Measurements from ENCODE around the gene ATP4A. TPM values are rescaled to one million over a fixed set of nuclear protein-coding genes. Genes with fewer than 3 reads are reported as not detected.
"Not testable (repeated sequence)": the region's sequence is repeated elsewhere in the genome, so short reads cannot be mapped to it uniquely, and the experiment has no call there.

ATP4A gene
- total RNA-seq, 2 donors from 2014 or later = 8.2 TPM; not detected in 1

- WGBS, 2 donors = 70 to 78% methylated on average over 2 of the region's 2 CpGs
- ATAC-seq (no peak), DNase-seq (no peak)
- intact Hi-C loops (cut with DNase I) = no loop called here
- no peak for TF ChIP-seq POLR2A (IDR thresholded peaks at IDR 0.05)
- TF ChIP-seq CTCF (IDR thresholded peaks at IDR 0.05) = no peak
- H3K27me3 ChIP-seq = no peaks in the 10 kb centered on the region
- peaks cover 11% of the 10 kb centered on the region for H3K4me1 ChIP-seq
- H3K4me3 ChIP-seq = no peak overlapping the region
- no peaks in the 10 kb centered on the region for H3K9me3 ChIP-seq
- no peaks in the 10 kb centered on the region for H3K36me3 ChIP-seq (replicated peaks in 1 of 2; ENCODE audit: insufficient read depth in 1 of 2, low read depth in 2 of 2)
- H3K27ac ChIP-seq = no peak overlapping the region
Observed at GRCh38 chr19:35608251-35608650, 44.8 kb upstream of the ATP4A start.

- DNase-seq (no peak), ATAC-seq (no peak)
- 76 to 83% methylated on average over 3 of the region's 3 CpGs for WGBS, 2 donors
- intact Hi-C loops (cut with DNase I) = no loop called here
- Histone ChIP-seq H3K36me3 (replicated peaks in 1 of 2; ENCODE audit: insufficient read depth in 1 of 2, low read depth in 2 of 2) (no peaks in the 10 kb centered on the region), H3K4me1 (peaks cover 7% of the 10 kb centered on the region), H3K4me3 (no peak overlapping the region), H3K27me3 (no peaks in the 10 kb centered on the region), H3K9me3 (no peaks in the 10 kb centered on the region), H3K27ac (no peak overlapping the region)
- TF ChIP-seq CTCF (IDR thresholded peaks at IDR 0.05) (no peak), POLR2A (IDR thresholded peaks at IDR 0.05) (no peak)
Observed at GRCh38 chr19:35607661-35608060, 44.2 kb upstream of the ATP4A start.

GRCh38 chr19:35607170-35607569 lies 43.7 kb upstream of the ATP4A start:
- intact Hi-C loops (cut with DNase I); H3K9me3 ChIP-seq; H3K4me3 ChIP-seq; DNase-seq; H3K36me3 ChIP-seq (replicated peaks in 1 of 2; ENCODE audit: insufficient read depth in 1 of 2, low read depth in 2 of 2); H3K27me3 ChIP-seq; H3K27ac ChIP-seq; ATAC-seq; H3K4me1 ChIP-seq: not testable (repeated sequence)
- 75 to 76% methylated on average over 8 of the region's 8 CpGs for WGBS, 2 donors

- H3K9me3 ChIP-seq; H3K27me3 ChIP-seq; H3K4me3 ChIP-seq; DNase-seq; H3K4me1 ChIP-seq; ATAC-seq; H3K27ac ChIP-seq; H3K36me3 ChIP-seq (replicated peaks in 1 of 2; ENCODE audit: insufficient read depth in 1 of 2, low read depth in 2 of 2); intact Hi-C loops (cut with DNase I): not testable (repeated sequence)
- 78 to 79% methylated on average over 4 of the region's 4 CpGs for WGBS, 2 donors
Observed at GRCh38 chr19:35604436-35604835, 41.0 kb upstream of the ATP4A start.

GRCh38 chr19:35601971-35602370 lies 38.5 kb upstream of the ATP4A start:
- Histone ChIP-seq H3K4me1 (no peaks in the 10 kb centered on the region), H3K36me3 (replicated peaks in 1 of 2; ENCODE audit: insufficient read depth in 1 of 2, low read depth in 2 of 2) (no peaks in the 10 kb centered on the region), H3K27ac (no peak overlapping the region), H3K27me3 (no peaks in the 10 kb centered on the region), H3K9me3 (no peaks in the 10 kb centered on the region), H3K4me3 (no peak overlapping the region)
- intact Hi-C loops (cut with DNase I) = no loop called here
- WGBS, 2 donors = 94 to 100% methylated on average over 1 to 3 of the region's 3 CpGs
- no peak for DNase-seq
- no peak for ATAC-seq
- no peak for TF ChIP-seq CTCF (IDR thresholded peaks at IDR 0.05)
- no peak for TF ChIP-seq POLR2A (IDR thresholded peaks at IDR 0.05)

- H3K36me3 ChIP-seq (replicated peaks in 1 of 2; ENCODE audit: insufficient read depth in 1 of 2, low read depth in 2 of 2) = no peaks in the 10 kb centered on the region
- 62 to 72% methylated on average over 4 of the region's 4 CpGs for WGBS, 2 donors
- intact Hi-C loops (cut with DNase I) = no loop called here
- no peak for DNase-seq
- no peak overlapping the region for H3K27ac ChIP-seq
- no peaks in the 10 kb centered on the region for H3K27me3 ChIP-seq
- H3K4me3 ChIP-seq = no peak overlapping the region
- no peaks in the 10 kb centered on the region for H3K9me3 ChIP-seq
- ATAC-seq = no peak
- H3K4me1 ChIP-seq = peaks cover 6% of the 10 kb centered on the region
- TF ChIP-seq CTCF (IDR thresholded peaks at IDR 0.05) = no peak
- TF ChIP-seq POLR2A (IDR thresholded peaks at IDR 0.05) = no peak
Observed at GRCh38 chr19:35596366-35596999, 33.0 kb upstream of the ATP4A start.
